ENCODE measurements around the gene MAP3K2.
A peak's percentile ranks its signal among the peaks of the same experiment; 100 is the strongest.

Gene MAP3K2

DNA sequence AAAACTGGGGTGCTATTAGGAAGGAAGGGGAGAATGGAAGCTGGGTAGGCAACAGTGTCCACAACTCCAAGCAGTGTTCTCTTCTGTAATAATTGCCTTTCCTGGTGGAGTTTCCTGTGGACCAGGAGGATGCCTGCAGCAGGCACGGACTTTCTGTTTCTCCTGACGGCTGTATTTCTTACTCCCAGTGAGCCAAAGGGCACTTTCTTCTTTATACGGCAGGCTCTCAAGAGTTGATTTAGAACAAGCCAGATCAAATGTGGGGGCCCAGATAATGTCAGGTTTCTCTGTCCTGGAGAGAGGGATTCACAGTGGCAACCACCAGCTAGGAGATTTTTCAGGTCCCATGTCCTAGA, 17.5 kb upstream of the MAP3K2 start:
- no peak for DNase-seq

DNA sequence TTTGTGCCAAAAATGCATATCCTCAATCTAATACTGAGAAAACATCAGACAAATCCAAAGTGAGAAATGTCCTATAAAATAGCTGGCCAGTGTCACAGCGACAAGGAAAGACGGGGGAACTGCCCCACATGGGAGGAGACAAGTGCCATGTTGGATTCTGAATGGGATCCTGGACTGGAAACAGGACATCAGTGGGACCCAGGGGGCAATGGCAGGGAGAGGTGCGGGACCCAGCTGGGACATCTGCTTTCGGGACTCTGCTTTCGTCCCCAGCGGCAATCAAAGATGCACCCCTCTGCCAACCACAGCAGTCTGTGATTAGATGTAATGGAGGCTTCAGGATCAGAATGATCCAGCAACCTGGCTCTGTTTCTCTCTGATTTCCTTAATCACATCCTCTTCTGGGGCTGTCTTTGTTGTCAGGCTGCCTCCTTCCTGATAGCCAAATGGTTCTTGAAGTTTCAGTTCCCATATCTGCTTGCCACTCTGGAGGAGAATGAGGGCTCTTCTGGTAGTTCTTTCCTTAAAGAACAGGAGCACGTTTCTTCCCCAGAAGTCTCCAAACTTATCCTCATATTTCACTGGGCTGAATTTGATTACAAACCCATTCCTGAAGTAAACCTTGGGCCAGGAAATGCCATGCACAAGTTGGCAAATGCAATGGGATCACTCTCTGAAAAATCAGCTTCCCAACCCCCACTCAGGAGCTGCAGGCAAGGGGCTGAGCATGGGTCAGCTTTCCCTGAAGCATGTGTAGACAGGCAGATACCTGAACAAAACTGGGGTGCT, 16.9 kb upstream of the MAP3K2 start:
- DNase-seq = no peak

DNA sequence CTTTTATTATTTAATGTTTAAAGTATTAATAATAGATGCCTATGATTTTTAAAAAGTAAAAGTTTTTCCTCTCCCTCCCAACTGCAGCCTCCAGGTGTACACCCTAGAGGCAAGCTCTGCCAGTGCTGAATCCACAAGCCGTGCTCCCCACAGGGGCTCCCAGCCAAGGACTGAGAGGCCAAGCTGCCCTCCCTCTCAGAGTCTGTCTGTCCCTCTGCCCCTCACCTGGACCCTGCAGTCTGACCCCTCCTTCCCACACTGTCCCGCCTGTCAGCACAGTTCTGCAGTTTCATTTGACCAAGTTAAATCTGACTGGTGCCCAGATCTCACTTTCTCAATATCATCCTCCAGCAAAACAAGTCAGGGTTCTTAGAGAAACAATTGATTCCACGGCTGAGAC, 15.7 kb upstream of the MAP3K2 start:
- DNase-seq = no peak

DNA sequence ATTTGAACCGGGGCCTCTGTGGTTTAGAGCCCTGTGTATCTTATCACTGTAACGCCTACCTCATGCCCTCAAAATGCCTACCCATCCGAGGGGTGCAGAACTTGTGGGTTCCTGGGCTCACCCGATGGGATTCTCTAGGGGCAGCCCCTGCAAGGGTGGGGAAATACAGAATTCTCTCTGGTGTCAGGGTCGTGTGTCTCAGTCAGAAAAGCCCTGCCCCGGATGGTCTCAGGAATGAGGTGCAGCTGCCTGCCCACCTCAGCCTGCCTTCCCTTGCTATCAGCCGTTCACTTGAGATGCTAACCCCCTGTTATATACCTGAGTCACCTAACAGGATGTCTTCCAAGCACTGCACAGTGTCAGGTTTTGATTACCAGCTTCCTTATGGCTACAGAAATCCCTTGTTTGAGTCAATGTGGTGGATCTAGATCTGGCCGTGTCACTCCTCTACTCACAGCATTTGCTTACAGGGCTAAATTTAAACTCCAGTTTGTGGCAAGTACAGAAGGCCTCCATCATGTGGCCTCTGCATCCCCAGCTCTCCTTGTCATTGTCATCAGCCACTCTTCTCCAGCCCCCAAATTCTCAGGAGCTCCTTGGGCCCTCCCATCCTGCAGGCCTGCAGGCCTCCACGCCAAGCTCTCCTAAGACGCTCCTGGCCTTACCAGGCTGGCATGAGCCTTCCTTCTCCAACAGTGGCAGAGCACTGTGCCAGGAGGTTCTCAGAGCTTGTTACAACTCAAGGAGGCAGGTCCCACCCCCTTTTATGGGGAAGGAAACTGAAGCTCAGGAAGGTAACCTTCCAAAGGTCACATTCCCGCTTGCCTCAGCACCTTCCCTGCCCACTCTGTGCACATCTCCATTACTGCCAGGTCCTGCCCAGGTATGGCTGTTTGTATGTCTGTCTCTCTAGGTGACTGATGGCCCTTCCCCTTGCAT, 14.3 kb upstream of the MAP3K2 start:
- no peak for DNase-seq

DNA sequence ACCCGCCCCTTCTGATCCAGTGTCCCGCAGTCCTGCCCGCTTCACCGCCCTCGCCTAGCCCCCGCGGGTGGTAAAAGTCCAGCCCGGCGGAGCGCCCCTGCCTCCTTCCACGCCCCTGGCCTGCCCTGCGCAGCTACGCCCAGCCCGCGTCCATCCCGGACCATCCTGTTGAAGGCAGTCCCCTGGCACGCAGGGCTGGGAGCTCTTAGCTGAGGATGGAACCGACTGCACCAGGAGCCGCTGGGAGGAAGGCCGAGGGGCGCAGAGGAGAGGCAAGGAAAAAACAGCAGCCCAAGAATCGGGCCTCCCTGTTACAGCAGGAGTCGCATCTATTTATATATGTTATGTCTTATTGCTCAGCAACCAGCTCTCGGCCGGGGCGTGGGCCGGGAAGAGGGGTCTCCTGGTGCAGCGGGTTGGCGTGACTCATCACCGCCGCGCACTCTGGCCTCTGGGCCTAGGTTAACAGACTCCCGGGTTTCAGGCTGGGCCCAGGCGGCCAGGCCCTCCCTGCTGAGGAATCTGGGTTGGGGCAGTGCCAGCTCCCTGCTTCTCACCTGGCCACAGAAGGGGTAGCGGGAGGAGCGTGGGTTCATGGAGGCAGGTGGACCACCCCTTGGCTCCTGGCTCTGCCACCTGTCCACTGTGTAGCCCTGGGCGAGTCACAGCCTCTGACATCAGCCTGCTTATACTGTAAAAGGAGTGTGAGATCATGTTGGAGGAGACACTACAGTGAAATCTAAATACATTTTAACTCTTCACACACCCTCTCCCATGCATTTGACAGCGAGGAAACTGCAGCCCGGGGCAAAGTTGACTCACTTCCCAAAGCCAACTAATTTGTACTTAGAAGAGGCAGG, 13.4 kb upstream of the MAP3K2 start:
- no peak for DNase-seq

DNA sequence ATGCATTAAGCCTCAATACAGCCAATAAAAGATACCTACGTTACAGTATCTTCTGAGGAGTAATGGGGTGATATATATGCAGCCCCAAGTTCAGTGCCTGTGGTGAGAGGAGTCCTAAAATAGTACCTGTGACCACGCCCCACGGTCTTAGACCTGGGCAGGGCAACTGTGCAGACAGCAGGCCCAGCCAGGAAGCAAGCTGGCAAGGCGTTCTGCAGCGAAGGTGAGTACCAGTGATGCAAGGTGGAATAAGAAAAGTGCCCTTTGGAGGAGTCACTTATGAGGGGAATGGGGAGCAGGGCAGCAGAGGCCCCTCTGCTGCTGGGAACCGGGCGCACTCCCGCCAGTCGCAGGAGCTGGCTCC, 12.7 kb upstream of the MAP3K2 start:
- no peak for DNase-seq

DNA sequence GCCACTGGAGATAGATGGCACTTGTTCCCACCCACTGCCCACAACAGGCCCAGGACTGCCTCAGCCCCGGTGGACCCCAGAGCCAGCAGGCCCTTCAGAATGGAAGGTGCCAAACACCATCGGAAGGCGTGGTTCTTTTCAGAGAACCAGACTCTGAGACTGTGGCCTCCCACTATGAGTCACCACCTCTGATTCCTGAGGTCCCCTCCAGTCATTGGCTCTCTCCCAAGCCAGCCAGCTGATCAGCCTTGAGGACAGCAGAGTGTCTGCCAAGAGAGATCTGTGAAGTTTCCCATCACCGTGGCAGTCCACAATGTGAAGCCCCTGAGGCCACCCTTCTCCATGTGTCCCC, 10.4 kb upstream of the MAP3K2 start:
- peak; percentile 84 for DNase-seq

DNA sequence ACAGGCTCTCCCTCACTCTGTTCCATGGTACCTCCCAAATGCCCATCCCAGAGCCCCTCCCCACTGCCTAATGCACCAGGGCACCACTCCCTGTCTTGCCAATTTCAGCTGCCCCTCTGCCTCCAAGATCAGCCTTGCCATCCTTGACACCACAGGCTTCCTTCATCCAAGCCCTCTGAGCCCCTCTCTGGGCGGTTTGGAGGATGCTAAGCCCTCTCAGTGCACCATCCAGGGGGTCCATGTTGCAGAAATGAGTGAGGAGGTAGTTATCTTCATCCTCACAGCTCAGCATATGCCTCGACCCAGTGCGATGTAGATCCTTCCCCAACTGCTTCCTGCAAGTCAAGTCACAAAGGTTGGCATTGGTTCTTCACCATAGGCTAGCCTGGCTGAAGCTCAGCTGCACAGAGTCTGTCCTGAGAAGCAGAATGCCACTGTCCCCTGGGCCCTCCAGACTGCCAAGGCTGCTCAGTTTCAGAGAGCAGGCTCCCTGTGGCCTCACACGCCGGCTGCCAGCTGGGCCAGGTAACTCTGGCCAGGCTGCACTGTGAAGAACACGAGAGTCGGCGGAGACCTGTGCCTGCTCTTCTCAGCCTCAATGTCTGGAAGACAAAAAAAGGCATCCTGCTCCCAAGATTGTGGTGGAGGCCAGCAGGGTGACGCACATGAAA, 9.9 kb upstream of the MAP3K2 start:
- DNase-seq = peak; percentile 39

DNA sequence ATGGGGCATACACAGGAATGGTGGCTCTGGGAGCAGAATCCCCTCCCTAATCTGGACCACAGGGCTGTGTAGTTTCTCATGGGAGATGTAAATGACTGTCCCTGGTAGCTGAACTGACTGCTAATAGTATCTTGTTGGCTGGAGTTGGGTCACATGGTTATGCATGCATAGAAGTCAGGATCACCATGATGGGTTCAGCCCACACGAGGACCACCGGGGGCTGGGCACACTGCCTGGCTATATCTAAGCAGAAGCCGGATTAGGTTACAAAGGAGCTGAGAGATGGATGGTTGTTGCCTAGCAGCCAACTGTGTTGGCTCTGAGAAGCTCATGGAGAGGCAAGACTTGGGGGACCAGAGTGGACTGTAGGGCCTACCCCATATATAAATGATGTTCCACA, 6.7 kb upstream of the MAP3K2 start:
- no peak for DNase-seq

DNA sequence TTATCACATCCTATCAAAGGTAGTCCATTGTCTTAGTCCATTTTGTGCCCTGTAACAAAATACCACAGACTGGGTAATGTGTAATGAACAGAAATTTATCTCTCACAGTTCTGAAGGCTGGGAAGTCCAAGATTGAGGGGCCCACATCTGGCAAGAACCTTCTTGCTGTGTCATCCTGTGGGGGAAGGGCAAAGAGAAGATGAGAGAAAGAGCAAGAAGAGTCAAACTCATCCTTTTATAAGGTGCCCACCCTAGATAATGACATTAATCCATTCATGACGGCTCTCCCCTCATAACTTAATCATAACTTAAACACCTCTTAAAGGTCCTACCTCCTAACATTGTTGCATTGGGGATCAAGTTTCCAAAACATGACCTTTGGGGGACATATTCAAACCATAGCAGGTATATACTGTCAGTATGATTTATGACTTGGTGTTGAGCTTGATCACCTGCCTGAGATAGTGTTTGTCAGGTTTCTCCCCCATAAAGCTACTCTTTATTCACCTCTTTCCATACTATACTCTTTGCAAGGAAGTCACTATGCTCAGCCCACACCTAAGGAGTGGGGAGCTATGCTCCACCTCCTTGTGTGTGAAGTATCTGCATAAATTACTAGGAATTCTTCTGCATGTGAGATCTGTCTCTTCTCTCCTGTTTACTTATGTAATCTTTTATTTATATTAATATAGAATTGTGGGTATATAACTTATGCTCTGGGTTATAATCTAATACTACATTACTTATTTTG, 5.2 kb upstream of the MAP3K2 start:
- no peak for DNase-seq

DNA sequence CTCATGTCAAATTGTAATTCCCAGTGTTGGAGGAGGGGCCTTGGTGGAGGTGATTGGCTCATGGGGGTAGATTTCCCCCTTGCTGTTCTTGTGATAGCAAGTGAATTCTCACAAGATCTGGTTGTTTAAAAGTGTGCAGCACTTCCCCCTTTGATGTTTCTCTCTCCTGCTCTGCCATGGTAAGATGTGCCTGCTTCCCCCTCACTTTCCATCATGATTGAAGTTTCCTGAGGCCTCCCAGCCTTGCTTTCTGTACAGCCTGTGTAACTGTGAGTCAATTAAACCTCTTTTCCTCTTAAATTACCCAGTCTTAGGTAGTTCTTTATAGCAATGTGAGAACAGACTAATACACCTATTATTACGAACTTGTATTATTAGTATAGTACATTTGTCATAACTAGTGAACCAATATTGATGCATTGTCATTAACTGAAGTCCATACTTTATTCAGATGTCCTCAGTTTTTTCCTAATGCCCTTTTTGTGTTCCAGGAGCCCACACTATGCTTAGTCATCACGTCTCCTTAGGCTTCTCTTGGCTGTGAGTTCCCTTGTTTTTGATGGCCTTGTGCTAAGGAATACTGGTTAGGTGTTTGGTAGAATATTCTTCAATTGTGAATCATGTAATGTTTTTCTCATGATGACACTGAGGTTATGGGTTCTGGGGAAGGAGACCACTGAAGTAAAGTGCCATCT, 4.5 kb upstream of the MAP3K2 start:
- DNase-seq = no peak

DNA sequence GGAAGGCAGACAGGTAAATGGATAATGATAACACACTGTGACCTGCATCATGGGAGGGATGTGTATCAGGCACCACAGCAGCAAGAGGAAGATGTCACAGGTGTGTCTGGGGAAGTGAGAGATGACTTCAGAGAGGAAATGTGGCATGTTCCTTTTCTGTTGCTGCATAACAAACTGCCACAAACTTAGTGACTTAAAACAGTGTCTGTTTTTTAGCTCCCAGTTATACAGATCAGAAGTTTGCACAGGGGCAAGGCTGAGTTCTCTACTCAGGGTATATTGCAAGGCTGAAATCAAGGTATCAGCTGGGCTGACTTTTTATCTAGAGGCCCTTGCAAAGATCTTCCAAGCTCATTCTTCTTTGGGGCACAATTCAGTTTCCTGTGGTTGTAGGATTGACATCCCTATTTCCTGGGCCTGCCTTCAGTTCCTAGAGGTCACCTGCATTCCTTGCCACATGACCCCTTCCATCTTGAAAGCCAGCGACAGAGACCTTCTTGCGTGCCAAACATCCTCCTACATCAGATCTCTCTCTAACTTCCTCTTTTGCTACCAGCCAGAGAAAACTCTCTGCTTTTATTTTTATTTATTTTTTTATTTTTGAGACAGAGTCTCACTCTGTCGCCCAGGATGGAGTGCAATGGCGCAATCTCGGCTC, 2.1 kb upstream of the MAP3K2 start:
- DNase-seq = no peak

DNA sequence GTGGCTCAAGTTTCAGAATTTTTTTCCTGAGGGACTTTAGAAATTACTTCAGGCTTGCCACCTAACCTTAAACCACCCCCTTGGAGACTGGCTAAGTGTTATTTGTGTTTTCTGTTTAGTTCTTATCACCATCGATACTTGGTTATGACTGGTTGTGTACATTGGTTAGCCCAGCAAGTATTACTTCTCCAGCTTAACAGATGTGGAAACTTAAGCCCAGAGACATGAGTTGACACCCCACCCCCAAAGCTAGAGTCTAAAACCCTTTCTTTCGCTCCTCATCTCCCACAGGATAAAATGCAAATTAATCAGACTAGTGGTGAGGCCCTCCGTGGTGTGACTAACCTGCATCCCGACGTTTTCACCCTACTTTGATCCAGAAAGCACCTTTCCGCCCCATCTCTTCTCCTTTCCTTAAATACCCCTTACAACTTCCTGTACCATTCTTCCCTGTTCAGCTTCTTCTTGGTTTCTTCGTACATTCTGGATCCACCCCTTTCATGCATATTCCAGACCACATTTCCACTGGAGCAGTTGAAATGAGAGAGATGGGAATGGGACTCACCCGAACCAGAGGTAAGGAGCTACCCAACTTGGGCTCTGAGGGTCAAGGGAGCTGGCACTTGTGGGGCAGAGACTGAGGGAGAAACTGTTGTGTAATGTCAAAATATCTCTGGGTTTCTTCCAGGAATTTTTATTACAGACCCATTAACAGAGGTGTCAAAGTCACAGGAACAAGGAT, 819 bp upstream of the MAP3K2 start:
- no peak for DNase-seq

DNA sequence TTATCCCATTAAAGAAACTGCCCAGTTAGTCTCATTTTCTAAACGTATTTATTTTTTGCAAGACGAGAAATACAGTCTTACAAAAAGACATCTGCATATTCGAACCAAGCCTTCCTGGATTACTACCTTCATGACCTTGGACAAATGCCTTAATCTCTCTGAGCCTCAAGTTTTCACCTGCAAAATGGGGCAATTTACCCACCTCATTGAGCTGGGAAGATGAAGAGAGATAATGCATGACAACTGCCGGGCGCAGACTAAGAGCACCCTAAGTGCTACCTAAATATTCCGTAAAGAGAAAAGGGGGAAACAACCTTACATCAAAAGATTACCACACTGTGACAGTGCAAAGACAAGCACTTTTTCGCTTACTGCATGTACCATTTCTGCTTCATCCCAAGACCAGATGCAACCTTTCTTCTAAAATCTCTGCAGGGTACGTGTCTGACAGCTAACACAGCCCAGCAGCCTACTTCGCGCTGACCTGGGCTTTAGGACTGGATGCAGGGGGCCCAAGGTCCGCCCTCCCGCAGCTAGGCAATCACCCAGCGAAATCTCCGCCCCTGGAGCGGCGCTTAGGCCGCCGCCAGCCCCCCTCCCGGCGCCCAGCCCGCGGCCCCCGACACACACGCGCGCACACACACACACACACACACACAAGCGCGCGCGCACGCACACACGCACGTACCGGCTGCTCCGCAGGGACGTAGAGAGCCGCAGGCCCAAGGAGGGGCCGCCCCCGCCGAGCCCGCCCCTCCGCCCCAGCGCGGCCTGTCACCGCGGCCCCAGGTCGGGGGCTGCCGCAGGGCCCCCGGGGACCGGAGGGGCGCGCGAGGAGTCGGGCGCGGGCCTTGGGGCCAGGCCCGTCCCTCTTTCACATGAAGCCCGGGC, 766 bp downstream of the MAP3K2 start:
- peak; percentile 46 for DNase-seq

DNA sequence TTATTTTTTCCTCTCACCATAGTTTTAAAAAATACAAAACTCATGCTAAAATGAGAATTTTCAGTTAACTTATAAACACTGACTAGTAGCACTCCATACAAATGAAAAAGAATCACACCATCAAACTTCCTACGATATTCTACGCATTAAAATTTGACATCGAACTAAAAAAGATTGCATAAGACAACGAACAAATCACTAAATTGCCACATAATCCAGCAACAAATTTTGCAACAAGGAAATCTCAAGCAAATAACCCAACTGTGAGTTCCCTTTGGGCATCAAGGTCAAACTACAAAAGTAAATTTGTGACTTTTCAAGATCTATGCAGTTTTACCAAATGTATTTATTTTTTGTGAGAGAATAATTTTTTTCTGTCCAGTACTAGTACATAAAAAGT, 1.5 kb downstream of the MAP3K2 start:
- DNase-seq = no peak

DNA sequence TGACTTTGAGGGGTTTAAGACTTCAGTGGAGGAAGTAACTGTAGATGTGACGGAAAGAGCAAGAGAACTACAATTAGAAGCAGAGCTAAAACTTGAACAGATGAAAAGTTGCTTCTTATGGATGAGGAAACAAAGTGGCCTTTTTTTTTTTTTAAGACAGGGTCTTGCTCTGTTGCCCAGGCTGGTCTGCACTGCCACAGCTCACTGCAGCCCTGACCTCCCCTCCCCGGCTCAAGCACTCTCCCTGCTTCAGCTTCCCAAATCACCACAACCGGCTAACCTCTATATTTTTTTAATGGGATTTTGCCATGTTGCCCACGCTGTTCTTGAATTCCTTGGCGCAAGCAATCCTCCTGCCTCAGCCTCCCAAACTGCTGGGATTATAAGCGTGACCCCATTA, 3.2 kb downstream of the MAP3K2 start:
- DNase-seq = no peak

DNA sequence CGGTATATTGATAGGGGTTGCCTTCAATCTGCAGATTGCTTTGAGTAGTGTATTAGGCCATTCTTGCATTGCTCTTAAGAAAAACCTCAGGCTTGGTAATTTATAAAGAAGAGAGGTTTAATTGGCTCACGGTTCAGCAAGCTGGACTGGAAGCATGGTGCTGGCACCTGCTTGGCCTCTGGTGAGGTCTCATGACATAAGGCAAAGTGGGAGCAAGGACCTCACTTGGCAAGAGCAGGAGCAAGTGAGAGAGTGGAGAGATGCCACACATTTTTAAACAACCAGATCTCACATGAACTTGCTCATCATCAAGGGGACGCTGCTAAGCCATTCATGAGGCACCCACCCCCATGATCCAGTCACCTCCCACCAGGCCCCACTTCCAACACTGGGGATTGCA, 4.9 kb downstream of the MAP3K2 start:
- peak; percentile 7 for DNase-seq

DNA sequence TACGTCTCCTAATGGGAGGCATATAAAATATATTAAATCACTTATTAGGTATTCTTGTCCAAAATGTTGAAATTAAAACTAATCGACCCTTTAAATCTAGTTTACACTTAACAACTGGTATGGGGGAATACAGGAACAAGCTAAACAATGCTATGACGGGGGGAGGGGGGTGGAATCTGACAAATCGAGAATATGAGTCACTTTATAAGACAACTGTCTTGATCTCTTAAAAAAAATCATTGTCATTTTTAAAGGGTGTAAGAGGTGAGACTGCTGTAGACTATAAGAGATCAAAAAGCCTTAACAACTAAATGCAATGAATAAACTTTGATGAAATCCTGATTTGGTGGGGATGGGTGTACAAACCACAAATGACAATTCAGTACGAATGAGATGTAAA, 6.0 kb downstream of the MAP3K2 start:
- DNase-seq = no peak

DNA sequence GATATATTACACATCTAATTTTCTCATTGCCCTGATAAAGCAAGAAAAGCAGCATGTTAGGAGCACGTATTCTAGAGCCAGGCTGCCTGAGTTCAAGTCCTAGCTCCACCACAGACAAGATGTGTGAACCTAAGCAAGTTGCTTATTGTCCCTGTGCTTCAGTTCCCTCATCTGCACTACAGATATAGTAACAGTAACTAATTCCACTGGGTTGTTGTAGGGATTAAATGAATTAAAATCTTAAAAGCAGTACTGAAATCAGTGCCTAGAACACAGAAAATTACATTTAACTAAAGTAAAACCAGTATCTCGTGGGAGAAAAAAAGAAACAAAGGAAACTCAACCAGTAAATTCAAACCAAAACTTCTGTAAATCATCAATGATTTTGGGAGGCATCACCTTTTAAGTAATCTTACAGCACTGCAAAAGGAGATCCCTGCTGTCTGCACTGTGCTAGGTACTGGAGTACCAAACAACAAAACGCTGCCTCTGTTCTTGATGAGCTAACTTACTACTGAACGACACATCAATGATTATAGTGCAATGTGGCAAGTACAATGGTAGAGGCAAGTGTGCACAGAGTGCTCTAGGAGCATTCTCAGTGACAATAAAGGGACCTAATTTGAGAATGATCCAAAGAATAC, 7.9 kb downstream of the MAP3K2 start:
- DNase-seq = no peak

Data from DMS79 treated with DMSO at 0.1 percent for 48 hours (cell line).